ENCODE results near the gene IFITM2.

DNA sequence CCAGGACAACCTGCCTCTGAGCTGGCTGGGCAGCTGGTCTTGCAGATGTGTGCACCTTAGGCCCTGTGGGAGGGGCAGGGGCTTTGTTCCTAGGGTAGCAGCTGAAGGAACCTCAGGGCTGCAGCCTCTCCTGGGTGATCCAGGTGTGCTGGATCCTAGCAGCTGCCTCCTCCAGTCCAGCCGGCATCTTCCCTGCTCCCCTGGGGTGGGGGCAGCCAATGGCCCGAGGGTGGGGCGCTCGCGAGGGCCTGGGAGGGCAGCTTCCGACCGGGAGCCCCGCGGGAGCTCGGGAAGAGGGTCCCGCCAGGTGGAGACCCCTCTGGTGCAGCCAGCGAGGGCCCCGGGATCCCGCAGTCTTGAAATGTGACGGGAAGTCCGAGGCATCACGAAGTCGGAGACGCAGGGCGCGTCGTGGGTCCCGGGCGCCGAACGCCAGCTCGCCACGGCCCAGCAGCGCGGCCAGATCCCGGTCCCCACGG, 7.9 kb downstream of the IFITM2 start:
- TF ChIP-seq, protein P1, sequence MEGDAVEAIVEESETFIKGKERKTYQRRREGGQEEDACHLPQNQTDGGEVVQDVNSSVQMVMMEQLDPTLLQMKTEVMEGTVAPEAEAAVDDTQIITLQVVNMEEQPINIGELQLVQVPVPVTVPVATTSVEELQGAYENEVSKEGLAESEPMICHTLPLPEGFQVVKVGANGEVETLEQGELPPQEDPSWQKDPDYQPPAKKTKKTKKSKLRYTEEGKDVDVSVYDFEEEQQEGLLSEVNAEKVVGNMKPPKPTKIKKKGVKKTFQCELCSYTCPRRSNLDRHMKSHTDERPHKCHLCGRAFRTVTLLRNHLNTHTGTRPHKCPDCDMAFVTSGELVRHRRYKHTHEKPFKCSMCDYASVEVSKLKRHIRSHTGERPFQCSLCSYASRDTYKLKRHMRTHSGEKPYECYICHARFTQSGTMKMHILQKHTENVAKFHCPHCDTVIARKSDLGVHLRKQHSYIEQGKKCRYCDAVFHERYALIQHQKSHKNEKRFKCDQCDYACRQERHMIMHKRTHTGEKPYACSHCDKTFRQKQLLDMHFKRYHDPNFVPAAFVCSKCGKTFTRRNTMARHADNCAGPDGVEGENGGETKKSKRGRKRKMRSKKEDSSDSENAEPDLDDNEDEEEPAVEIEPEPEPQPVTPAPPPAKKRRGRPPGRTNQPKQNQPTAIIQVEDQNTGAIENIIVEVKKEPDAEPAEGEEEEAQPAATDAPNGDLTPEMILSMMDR (conservative IDR thresholded peaks at IDR 0.05): no peak
- TF ChIP-seq EZH2 (IDR thresholded peaks at IDR 0.05; ENCODE audit: low read depth): no peak

Data from PC-9 (cell line).